ENCODE measurements around the gene RASSF10. TPM values are rescaled to one million over a fixed set of nuclear protein-coding genes. Genes with fewer than 3 reads are reported as not detected.

RASSF10 gene
- polyA plus RNA-seq, 1 donor (not counting 4 experiments of a cell fraction or from before 2014, with no cell fraction given): 2.1 TPM

DNA sequence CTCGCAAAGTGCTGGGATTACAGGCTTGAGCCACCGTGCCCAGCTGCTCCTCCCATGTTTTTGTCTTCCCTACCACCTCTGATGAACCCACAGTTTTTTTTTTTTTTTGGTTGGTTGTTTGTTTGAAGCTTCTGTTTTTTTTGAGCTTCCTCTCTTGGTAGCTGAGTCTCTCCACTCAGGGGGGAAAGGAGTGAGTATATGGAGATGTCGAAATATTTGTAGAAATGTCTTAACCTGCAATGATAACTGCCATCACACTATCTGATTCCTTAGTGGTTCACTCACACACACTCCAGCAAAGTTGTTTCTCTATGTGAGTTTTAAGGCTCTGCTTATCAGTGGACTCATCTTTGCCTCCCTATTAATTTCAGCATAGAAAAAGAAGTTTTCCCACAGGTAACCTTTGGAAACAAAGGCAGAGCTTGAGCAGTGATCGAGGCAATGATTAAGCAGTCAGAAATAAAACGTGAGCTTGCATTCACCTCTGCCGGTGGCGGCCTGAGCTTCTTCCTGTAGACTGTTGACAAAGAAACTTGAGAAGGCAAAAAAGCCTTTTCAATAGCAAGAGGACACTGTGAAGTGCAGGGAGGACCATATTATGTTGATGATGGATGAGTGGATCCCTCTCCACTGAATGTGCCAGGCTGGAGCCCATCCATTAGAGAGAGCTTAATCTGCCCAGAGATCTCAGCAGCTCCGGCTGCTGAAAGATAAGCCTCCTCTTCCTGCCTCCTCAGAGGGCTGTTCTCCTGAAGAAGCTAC is 29.0 kb upstream of the RASSF10 start:
- FAIRE-seq: no peak
- peaks cover 2 to 11% of the 10 kb centered on the region in 2 experiments for H3K36me3 ChIP-seq (ENCODE audit: control insufficient read depth in 2 of 2, extremely low read depth in 1 of 2, insufficient read depth in 2 of 2, low read length in 2 of 2)
- no peak overlapping the region for H3K4me2 ChIP-seq (ENCODE audit: control insufficient read depth, extremely low read depth, insufficient read depth, low read depth, low read length)

DNA sequence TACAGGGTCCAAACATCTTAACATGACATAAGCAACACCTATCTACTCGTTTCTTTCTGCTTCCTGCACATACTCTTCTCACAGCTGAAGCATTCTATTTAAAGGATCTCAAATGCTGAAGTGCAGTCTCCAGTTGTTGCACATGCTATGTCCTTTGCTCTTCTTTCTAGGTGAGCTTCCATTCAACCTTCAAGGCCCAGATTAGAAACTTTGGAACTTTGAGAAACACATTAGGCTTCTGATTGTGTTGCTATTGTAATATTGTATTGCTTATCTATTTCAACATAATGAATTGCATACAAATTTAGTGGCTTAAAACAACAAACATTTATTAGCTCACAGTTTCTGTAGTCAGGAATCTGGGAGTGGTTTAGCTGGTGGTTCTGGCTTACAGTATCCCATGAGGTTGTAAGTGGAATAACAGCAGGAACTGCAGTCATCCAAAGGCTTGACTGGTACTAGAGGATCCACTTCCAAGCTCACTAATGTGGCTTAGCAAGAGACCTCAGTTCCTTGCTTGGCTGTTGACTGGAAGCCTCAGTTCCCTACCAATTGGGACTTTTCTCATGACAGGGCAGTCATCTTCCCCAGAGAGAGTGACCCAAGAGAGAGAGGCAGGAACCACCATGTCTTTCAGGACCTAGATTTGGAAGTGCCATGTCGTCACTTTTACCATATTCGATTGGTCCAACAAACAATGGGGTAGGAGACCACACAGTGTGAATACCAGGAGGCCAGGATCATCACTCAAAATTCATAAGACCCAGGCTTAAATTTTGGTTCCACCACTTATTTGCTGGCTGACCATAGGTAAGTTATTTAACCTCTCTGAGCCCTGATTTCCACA is 27.2 kb upstream of the RASSF10 start:
- DNase-seq (ENCODE audit: low read depth, low spot score) (no peak), FAIRE-seq (no peak)
- no peak overlapping the region for H3K9ac ChIP-seq (ENCODE audit: control insufficient read depth, extremely low read depth, insufficient read depth, low read length)

More for the DNA sequence above, 29.0 kb upstream of the RASSF10 start:
- no peak for DNase-seq (ENCODE audit: low read depth, low spot score)
- no peaks in the 10 kb centered on the region for H4K20me1 ChIP-seq (ENCODE audit: control insufficient read depth, extremely low read depth, insufficient read depth, low read length)
- H3K9me1 ChIP-seq (ENCODE audit: control insufficient read depth, extremely low read depth, insufficient read depth, low read length): no peaks in the 10 kb centered on the region
- H3K79me2 ChIP-seq (ENCODE audit: control insufficient read depth, insufficient read depth, low read length): no peaks in the 10 kb centered on the region
- no peak overlapping the region for H2AFZ ChIP-seq (ENCODE audit: control insufficient read depth, low read length)
- no peak overlapping the region for H3K4me3 ChIP-seq (ENCODE audit: control insufficient read depth in 2 of 3, extremely low read depth in 1 of 3, insufficient read depth in 2 of 3, low read depth in 1 of 3, low read length in 3 of 3)
- H3K9ac ChIP-seq (ENCODE audit: control insufficient read depth, extremely low read depth, insufficient read depth, low read length): no peak overlapping the region
- H3K27ac ChIP-seq (ENCODE audit: control insufficient read depth, insufficient read depth, low read length): no peak overlapping the region
- no peaks in the 10 kb centered on the region for H3K4me1 ChIP-seq (ENCODE audit: control insufficient read depth, extremely low read depth, insufficient read depth, low read length)
- no peaks in the 10 kb centered on the region for H3K27me3 ChIP-seq (ENCODE audit: control insufficient read depth, extremely low read depth, insufficient read depth, low read length)
- dilution Hi-C loops (cut with MboI; ENCODE audit: extremely low pct_ligation_motif_present, low sequenced_read_pairs): loop anchor here (25.0 kb wide), 1 partner anchor 182 kb away; no protein-coding TSS in a partner anchor
- TF ChIP-seq EZH2 (IDR thresholded peaks at IDR 0.05; ENCODE audit: low read length): no peak
- TF ChIP-seq, protein P1, sequence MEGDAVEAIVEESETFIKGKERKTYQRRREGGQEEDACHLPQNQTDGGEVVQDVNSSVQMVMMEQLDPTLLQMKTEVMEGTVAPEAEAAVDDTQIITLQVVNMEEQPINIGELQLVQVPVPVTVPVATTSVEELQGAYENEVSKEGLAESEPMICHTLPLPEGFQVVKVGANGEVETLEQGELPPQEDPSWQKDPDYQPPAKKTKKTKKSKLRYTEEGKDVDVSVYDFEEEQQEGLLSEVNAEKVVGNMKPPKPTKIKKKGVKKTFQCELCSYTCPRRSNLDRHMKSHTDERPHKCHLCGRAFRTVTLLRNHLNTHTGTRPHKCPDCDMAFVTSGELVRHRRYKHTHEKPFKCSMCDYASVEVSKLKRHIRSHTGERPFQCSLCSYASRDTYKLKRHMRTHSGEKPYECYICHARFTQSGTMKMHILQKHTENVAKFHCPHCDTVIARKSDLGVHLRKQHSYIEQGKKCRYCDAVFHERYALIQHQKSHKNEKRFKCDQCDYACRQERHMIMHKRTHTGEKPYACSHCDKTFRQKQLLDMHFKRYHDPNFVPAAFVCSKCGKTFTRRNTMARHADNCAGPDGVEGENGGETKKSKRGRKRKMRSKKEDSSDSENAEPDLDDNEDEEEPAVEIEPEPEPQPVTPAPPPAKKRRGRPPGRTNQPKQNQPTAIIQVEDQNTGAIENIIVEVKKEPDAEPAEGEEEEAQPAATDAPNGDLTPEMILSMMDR (optimal IDR thresholded peaks at IDR 0.05 in 1 of 3, IDR thresholded peaks at IDR 0.05 in 1 of 3, conservative IDR thresholded peaks at IDR 0.05 in 1 of 3; ENCODE audit: extremely low read depth in 1 of 3, insufficient read depth in 2 of 3, low read length in 3 of 3): no peak
- H3K9me3 ChIP-seq (ENCODE audit: control insufficient read depth, low read depth, low read length): no peaks in the 10 kb centered on the region

More for the DNA sequence above, 27.2 kb upstream of the RASSF10 start:
- H3K4me2 ChIP-seq (ENCODE audit: control insufficient read depth, extremely low read depth, insufficient read depth, low read depth, low read length): no peak overlapping the region
- no peaks in the 10 kb centered on the region for H3K4me1 ChIP-seq (ENCODE audit: control insufficient read depth, extremely low read depth, insufficient read depth, low read length)
- no peaks in the 10 kb centered on the region for H4K20me1 ChIP-seq (ENCODE audit: control insufficient read depth, extremely low read depth, insufficient read depth, low read length)
- no peaks in the 10 kb centered on the region for H3K9me3 ChIP-seq (ENCODE audit: control insufficient read depth, low read depth, low read length)
- dilution Hi-C loops (cut with MboI; ENCODE audit: extremely low pct_ligation_motif_present, low sequenced_read_pairs): loop anchor here (25.0 kb wide), 1 partner anchor 180 kb away; no protein-coding TSS in a partner anchor
- no peaks in the 10 kb centered on the region for H3K27me3 ChIP-seq (ENCODE audit: control insufficient read depth, extremely low read depth, insufficient read depth, low read length)
- no peaks in the 10 kb centered on the region for H3K9me1 ChIP-seq (ENCODE audit: control insufficient read depth, extremely low read depth, insufficient read depth, low read length)
- peaks cover 4 to 17% of the 10 kb centered on the region in 2 experiments for H3K36me3 ChIP-seq (ENCODE audit: control insufficient read depth in 2 of 2, extremely low read depth in 1 of 2, insufficient read depth in 2 of 2, low read length in 2 of 2)
- H3K27ac ChIP-seq (ENCODE audit: control insufficient read depth, insufficient read depth, low read length): no peak overlapping the region
- no peaks in the 10 kb centered on the region for H3K79me2 ChIP-seq (ENCODE audit: control insufficient read depth, insufficient read depth, low read length)
- H3K4me3 ChIP-seq (ENCODE audit: control insufficient read depth in 2 of 3, extremely low read depth in 1 of 3, insufficient read depth in 2 of 3, low read depth in 1 of 3, low read length in 3 of 3): no peak overlapping the region
- TF ChIP-seq, protein P1 (optimal IDR thresholded peaks at IDR 0.05 in 1 of 3, IDR thresholded peaks at IDR 0.05 in 1 of 3, conservative IDR thresholded peaks at IDR 0.05 in 1 of 3; ENCODE audit: extremely low read depth in 1 of 3, insufficient read depth in 2 of 3, low read length in 3 of 3): no peak
- no peak for TF ChIP-seq EZH2 (IDR thresholded peaks at IDR 0.05; ENCODE audit: low read length)
- H2AFZ ChIP-seq (ENCODE audit: control insufficient read depth, low read length): no peak overlapping the region

All from keratinocyte (primary cell).